ENCODE data around the gene STON2.

STON2 gene

GRCh38 chr14:81285245-81285644, 114.9 kb downstream of the STON2 start:
- no peak overlapping the region for H3K4me3 ChIP-seq (ENCODE audit: low read depth, low read length)
- TF ChIP-seq, protein P1, sequence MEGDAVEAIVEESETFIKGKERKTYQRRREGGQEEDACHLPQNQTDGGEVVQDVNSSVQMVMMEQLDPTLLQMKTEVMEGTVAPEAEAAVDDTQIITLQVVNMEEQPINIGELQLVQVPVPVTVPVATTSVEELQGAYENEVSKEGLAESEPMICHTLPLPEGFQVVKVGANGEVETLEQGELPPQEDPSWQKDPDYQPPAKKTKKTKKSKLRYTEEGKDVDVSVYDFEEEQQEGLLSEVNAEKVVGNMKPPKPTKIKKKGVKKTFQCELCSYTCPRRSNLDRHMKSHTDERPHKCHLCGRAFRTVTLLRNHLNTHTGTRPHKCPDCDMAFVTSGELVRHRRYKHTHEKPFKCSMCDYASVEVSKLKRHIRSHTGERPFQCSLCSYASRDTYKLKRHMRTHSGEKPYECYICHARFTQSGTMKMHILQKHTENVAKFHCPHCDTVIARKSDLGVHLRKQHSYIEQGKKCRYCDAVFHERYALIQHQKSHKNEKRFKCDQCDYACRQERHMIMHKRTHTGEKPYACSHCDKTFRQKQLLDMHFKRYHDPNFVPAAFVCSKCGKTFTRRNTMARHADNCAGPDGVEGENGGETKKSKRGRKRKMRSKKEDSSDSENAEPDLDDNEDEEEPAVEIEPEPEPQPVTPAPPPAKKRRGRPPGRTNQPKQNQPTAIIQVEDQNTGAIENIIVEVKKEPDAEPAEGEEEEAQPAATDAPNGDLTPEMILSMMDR (IDR thresholded peaks at IDR 0.05; ENCODE audit: low read depth, low read length, missing control alignments) = no peak
- DNase-seq (ENCODE audit: low read depth) = no peak

- DNase-seq (ENCODE audit: low read depth) = no peak
- TF ChIP-seq, protein P1 (IDR thresholded peaks at IDR 0.05; ENCODE audit: low read depth, low read length, missing control alignments) = no peak
- no peak overlapping the region for H3K4me3 ChIP-seq (ENCODE audit: low read depth, low read length)
Measured at GRCh38 chr14:81281332-81281731, 118.8 kb downstream of the STON2 start.

GRCh38 chr14:81280136-81280791, 119.9 kb downstream of the STON2 start:
- TF ChIP-seq, protein P1 (IDR thresholded peaks at IDR 0.05; ENCODE audit: low read depth, low read length, missing control alignments) = no peak
- no peak overlapping the region for H3K4me3 ChIP-seq (ENCODE audit: low read depth, low read length)
- DNase-seq (ENCODE audit: low read depth) = no peak

GRCh38 chr14:81277096-81277495, 123.0 kb downstream of the STON2 start:
- no peak for DNase-seq (ENCODE audit: low read depth)
- H3K4me3 ChIP-seq (ENCODE audit: low read depth, low read length) = no peak overlapping the region
- TF ChIP-seq, protein P1 (IDR thresholded peaks at IDR 0.05; ENCODE audit: low read depth, low read length, missing control alignments) = no peak

- no peak overlapping the region for H3K4me3 ChIP-seq (ENCODE audit: low read depth, low read length)
- no peak for DNase-seq (ENCODE audit: low read depth)
- TF ChIP-seq, protein P1 (IDR thresholded peaks at IDR 0.05; ENCODE audit: low read depth, low read length, missing control alignments) = no peak
Measured at GRCh38 chr14:81276073-81277069, 123.8 kb downstream of the STON2 start.

DNA sequence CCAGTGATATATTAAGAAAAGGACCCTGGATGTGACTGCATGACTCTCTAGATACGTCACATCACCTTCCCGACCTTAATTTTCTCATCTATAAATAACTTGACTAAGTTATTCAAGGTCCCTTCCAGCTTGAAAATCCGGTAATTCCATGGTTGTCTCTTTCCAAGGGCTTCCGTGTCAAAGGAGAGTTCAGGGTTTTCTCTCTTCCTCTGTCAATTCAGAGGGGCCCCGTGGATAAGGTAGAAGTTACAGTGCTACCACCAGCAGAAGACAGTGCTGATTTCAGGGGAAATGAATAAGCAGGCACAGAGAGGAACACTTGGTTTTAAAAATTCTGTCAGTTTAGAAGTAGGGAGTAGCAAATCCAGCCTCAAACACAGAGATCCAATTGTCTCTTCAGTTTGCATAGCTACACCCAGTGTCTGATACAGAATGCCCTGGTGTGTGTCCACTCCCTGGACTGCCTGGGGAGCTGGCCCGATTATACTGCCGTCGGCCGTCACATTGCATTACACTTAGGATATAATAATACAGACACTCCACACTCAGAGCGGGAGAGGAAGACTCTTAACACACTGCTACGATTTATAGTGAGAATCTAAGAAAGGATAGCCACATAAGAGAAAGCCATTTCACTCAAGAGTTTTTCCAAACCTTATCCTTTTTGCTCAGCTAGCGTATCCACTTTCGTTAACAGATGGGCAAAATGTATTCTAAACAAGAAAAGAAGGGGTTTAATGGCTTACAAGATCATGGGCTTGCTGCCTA, 124.6 kb downstream of the STON2 start:
- DNase-seq (ENCODE audit: low read depth) = no peak
- H3K4me3 ChIP-seq (ENCODE audit: low read depth, low read length) = no peak overlapping the region
- TF ChIP-seq, protein P1 (IDR thresholded peaks at IDR 0.05; ENCODE audit: low read depth, low read length, missing control alignments) = no peak
